HG03457 (cell line): ENCODE measurements around the gene AKT3.

Experiments used
- ATAC-seq: cut with Tn5 transposase; IDR thresholded peaks from one replicate; pipeline ENCODE4 v1.9.1; 2021; ENCODE audit warnings: moderate number of reproducible peaks; ENCODE audit not compliant: unreplicated experiment

AKT3 gene

GRCh38 chr1:243520831-243521230 lies 329.2 kb downstream of the AKT3 start:
- ATAC-seq, result no peak

- ATAC-seq, result no peak
These were observed 335.1 kb downstream of the AKT3 start for GRCh38 chr1:243514927-243515326.

- no peak for ATAC-seq
These were observed 336.1 kb downstream of the AKT3 start for GRCh38 chr1:243513726-243514491.

- no peak for ATAC-seq
These were observed 339.1 kb downstream of the AKT3 start for GRCh38 chr1:243510928-243511327.

- ATAC-seq, result no peak
These were observed 341.1 kb downstream of the AKT3 start for GRCh38 chr1:243508943-243509342.

GRCh38 chr1:243508303-243508713 lies 341.7 kb downstream of the AKT3 start:
- ATAC-seq, result no peak

GRCh38 chr1:243507672-243508302 lies 342.3 kb downstream of the AKT3 start:
- no peak for ATAC-seq

- ATAC-seq, result no peak
These were observed 342.9 kb downstream of the AKT3 start for GRCh38 chr1:243507001-243507671.

- no peak for ATAC-seq
These were observed 343.9 kb downstream of the AKT3 start for GRCh38 chr1:243505986-243506689.

- ATAC-seq, result no peak
These were observed 346.9 kb downstream of the AKT3 start for GRCh38 chr1:243503155-243503554.

GRCh38 chr1:243501002-243501401 lies 349.0 kb downstream of the AKT3 start:
- ATAC-seq, result no peak

- no peak for ATAC-seq
These were observed 349.5 kb downstream of the AKT3 start for GRCh38 chr1:243500512-243500911.

GRCh38 chr1:243499711-243500110 lies 350.3 kb downstream of the AKT3 start:
- ATAC-seq, result no peak

GRCh38 chr1:243499248-243499647 lies 350.8 kb downstream of the AKT3 start:
- no peak for ATAC-seq

GRCh38 chr1:243497939-243498681 lies 351.9 kb downstream of the AKT3 start:
- ATAC-seq, result no peak

- ATAC-seq, result no peak
These were observed 353.2 kb downstream of the AKT3 start for GRCh38 chr1:243496806-243497205.

GRCh38 chr1:243496187-243496646 lies 353.8 kb downstream of the AKT3 start:
- ATAC-seq, result no peak

- ATAC-seq, result no peak
These were observed 354.4 kb downstream of the AKT3 start for GRCh38 chr1:243495442-243496186.

- no peak for ATAC-seq
These were observed 355.2 kb downstream of the AKT3 start for GRCh38 chr1:243494741-243495431.
